SK-N-SH (cell line): Measurements from ENCODE around the gene OR52I1.

Experiments used
- EP300 ChIP-seq, 2 experiments: IDR thresholded peaks; 2 replicates each; pipeline versions ENCODE4 v1.4.0 to v1.6.1; 2012; ENCODE audit warnings: borderline replicate concordance in 1 of 2, low read depth in 1 of 2, low read length in 1 of 2
- USF1 ChIP-seq: IDR thresholded peaks from 2 replicates; pipeline ENCODE4 v1.4.0; 2012; ENCODE audit warnings: low read depth, borderline replicate concordance

GRCh38 chr11:4581443-4581842 lies 12.4 kb upstream of the OR52I1 start, which contains the start of gene OR52I2:
- TF ChIP-seq USF1 (no peak), EP300 (IDR thresholded peaks at IDR 0.05; ENCODE audit: borderline replicate concordance in 1 of 2, low read depth in 1 of 2, low read length in 1 of 2) (no peak)
